Right ventricle myocardium superior (tissue), 1 donor: ENCODE results near the gene FTL. TPM values are rescaled to one million over a fixed set of nuclear protein-coding genes. Genes with fewer than 3 reads are reported as not detected.
A peak's percentile ranks its signal among the peaks of the same experiment; 100 is the strongest.

Experiments
- ATAC-seq: fragments of 200-7000 bp; cut with Tn5 transposase; one replicate; pipeline ENCODE4 v1.9.1; 2020; ENCODE audit warnings: mild to moderate bottlenecking; ENCODE audit not compliant: poor library complexity
- DNase-seq: peaks from one replicate; pipeline ENCODE4 v3.0.0-alpha.2; 2020
- intact Hi-C: fragments of 100-400 bp; cut with DNase I; formaldehyde crosslinking; loops from one replicate; pipeline ENCODE4 v1.11.2; 2022
- total RNA-seq: library from RNA; stranded (reverse); fragmentation: NEBNext Ultra II Directional; extraction: Animal tissue kit (Norgen Biotek cat#: 25700); gene quantifications from one replicate; pipeline ENCODE4 v1.2.1, GENCODE V29; 2021
- donor health status: DM: no; HTN: yes; CAD: no; lungs with severe emphysema.

FTL gene
- total RNA-seq, 1 donor from 2014 or later = 748 TPM

- intact Hi-C loops = no loop called here
- no peak for ATAC-seq
- DNase-seq = no peak
Measured at GRCh38 chr19:48940902-48941301, 24.2 kb upstream of the FTL start.

- no peak for DNase-seq
- intact Hi-C loops = no loop called here
- no peak for ATAC-seq
Measured at GRCh38 chr19:48943081-48943480, 22.0 kb upstream of the FTL start.

DNA sequence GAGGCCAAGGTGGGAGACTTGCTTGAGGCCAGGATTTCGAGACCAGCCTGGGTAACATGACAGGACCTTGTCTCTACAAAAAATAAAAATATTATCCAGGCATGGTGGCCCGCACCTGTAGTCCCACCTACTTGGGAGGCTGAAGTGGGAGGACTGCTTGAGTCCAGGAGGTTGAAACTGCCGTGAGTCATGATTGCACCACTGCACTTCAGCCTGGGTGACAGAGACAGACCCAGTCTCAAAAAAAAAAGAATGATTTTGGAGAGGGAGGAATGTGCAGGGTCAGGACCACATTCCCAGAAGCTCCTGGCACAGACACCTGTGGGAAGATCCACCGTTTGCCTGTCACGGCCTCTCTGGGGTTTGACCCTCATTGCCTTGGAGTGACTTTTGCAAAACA is 19.7 kb upstream of the FTL start:
- intact Hi-C loops = no loop called here
- no peak for ATAC-seq
- DNase-seq = no peak

- intact Hi-C loops = no loop called here
- DNase-seq (no peak), ATAC-seq (no peak)
Measured at GRCh38 chr19:48945817-48946216, 19.3 kb upstream of the FTL start.

DNA sequence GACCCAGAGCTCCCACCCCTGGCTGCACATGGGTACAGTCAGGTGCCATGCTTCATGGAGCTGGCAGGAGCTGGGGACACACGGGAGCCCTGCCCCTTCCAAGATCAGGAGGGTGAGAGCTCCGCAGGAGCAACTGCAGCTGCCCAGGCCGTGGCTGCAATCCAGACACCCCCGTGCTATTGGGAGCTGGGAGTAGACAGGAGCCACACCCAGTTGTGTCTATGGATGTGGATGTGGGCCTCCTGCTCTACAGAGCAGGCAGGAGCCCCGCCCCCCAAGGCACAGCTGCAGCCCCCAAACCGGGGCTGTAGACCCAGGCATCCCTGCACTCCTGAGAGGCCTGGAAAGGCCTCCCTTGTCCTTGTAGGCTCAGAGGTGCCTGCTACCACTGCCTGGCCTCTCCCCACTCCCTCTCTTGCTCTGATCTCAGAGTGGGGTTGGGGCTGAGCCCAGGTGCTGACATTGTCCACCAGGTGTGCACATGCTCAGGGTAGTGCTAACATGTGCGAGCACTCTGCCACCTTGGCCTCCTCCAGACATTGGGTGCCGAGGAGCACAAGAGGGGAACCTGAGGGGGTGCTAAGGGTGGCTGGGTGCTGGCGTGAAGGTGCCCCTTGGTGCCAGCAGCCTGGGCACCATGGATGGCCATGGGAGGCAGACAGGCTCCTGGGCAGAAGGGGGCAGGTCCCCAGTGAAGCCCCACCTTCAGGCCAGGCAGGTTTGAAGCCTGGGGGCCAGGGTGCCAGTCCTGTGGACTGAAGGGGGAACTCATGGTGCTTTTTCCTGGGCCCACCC is 18.4 kb upstream of the FTL start:
- no peak for DNase-seq
- no peak for ATAC-seq
- intact Hi-C loops = no loop called here

DNA sequence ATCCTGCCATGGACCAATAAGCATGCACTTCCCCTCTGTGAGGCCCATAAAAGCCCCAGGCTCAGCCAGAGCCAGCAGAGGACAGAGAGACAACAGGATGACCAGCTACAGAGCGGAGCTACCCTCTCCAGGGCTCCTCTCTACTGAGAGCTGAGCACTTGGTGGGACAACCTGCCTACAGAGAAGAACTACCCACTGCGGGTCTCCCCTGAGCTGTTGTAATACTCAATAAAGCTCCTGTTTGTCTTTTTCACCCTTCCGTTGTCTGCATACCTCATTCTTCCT is 17.9 kb upstream of the FTL start:
- intact Hi-C loops = no loop called here
- DNase-seq = no peak
- no peak for ATAC-seq

DNA sequence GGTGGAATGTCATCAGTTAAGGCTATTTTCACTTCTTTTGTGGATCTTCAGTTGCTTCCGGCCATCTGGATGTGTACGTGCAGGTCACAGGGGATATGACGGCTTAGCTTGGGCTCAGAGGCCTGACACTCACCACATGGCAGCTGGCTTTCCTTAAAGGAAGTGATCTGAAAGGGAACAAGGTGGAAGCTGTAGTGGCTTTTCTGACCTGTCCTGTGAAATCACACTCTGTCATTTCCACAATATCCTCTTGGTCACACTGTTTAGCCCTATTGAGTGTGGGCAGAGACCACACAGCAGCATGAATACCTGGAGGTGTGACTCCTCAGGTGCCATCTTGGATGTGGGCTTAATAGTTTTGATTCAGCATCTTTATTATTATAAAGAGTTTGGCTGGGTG is 14.9 kb upstream of the FTL start:
- ATAC-seq = no peak
- DNase-seq = no peak
- intact Hi-C loops = no loop called here

DNA sequence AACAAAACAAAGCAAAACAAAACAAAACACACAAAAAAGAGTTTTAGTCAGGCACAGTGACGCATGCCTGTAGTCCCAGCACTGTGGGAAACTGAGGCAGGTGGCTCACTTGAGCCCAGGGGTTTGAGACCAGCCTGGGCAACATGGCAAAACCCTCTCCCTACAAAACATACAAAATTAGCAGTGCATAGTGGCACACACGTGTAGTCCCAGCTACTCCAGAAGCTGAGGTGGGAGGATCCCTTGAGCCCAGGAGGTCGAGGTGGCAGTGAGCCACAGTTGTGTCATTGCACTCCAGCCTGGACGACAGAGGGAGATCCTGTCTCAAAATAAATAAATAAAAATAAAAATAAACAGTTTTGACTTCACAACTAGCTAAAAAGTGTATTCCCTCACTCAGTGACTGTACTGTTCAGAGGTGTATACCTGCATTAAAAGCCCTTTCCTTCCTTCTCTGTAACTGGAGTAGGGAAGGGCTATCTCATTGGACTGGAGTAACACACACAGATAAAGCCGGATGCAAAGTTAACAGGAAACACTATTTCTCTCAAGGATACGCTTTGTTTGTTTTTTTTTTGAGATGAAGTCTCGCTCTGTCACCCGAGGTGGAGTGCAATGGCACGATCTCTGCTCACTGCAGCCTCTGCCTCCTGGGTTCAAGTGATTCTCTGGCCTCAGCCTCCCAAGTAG is 14.1 kb upstream of the FTL start:
- intact Hi-C loops = no loop called here
- DNase-seq (no peak), ATAC-seq (no peak)

DNA sequence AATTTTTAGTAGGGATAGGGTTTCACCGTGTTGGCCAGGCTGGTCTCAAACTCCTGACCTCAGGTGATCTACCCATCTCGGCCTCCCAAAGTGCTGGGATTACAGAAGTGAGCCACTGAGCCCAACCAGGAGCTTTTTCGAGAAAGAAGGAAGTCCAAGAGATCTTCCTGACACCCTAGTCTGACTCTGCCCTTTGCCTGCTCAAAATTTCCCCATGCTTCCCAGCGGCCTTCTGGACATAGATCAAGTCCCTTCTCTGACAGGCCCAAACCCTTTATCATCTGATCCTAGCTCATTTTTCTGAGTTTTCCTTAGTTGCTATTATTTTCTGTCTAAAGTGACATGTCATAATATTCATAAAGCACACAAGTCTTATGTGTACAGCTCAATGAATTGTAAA is 12.0 kb upstream of the FTL start:
- intact Hi-C loops = no loop called here
- DNase-seq (no peak), ATAC-seq (no peak)

DNA sequence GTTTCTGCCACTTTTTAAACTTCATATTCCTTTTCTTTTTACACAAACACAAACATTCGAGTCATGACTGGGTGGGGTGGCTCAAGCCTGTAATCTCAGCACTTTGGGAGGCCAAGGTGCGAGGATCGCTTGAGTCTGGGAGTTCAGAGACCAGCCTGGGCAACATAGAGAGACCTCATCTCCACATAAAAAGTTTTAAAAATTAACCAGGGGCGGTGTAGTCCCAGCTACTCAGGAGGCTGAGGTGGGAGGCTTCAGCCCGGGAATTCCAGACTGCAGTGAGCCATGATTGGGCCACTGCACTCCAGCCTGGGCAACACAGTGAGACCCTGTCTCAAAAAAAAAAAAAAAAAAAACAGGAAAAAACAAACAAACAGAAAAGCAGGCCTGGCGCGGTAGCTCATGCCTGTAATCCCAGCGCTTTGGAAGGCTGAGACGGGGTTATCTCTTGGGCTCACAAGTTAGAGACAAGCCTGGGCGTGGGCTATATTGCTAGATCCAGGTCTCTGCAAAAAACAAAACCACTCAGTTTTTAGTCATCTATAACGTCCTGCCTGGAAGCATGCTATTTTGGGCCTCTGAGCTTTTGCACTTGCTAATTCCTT is 11.0 kb upstream of the FTL start:
- DNase-seq (no peak), ATAC-seq (no peak)
- intact Hi-C loops = no loop called here

GRCh38 chr19:48954595-48955307 is 10.4 kb upstream of the FTL start, which contains the start of gene BAX:
Gene BAX, plus strand, starts transcription at chr19:48954875. Its CDS starts 54 bp downstream, at chr19:48954929.
- intact Hi-C loops = no loop called here
- peak; percentile 97 for ATAC-seq
- DNase-seq = peak; percentile 98

DNA sequence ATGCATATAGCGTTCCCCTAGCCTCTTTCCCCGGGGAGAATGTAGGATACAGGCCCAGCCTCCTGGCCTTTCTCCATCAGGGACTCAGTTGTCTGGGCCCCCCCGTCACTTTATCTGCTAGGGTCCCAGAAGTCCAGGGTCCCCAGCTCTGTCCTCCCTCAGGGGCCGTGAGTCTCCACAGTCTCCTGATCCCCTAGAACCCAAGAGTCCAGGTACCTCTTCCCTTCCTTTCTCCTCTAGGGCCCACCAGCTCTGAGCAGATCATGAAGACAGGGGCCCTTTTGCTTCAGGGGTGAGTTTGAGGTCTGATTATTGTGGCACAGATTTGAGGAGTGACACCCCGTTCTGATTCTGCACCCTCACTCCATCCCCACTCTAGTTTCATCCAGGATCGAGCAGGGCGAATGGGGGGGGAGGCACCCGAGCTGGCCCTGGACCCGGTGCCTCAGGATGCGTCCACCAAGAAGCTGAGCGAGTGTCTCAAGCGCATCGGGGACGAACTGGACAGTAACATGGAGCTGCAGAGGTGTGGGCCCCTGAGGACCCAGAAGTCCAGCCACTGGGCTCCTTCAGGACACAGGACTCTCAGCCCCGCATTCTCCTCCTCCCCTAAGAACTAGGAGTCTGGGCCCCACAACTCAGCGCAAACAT is 9.7 kb upstream of the FTL start:
- DNase-seq (no peak), ATAC-seq (no peak)
- intact Hi-C loops = no loop called here

DNA sequence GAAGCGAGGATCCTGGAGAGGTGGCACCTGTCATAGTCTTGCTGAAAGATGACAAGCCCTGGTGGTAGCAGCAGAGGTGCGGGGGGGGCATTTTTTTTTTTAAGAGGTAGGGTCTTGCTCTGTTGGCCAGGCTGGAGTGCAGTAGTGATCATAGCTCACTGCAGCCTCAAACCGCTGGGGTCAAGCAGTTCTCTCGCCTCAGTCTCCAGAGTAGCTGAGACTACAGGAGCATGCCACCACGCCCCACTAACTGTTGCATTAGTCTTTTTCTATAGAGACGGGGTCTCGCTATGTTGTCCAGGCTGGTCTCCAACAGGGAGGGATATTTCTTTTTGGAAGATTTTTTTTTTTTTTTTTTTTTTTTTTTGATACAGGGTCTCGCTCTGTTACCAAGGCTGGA is 7.1 kb upstream of the FTL start:
- DNase-seq (no peak), ATAC-seq (no peak)
- intact Hi-C loops = no loop called here

GRCh38 chr19:48959341-48960239 is 5.5 kb upstream of the FTL start:
- intact Hi-C loops = no loop called here
- ATAC-seq (no peak), DNase-seq (no peak)

GRCh38 chr19:48961051-48961649 is 4.0 kb upstream of the FTL start:
- intact Hi-C loops = no loop called here

DNA sequence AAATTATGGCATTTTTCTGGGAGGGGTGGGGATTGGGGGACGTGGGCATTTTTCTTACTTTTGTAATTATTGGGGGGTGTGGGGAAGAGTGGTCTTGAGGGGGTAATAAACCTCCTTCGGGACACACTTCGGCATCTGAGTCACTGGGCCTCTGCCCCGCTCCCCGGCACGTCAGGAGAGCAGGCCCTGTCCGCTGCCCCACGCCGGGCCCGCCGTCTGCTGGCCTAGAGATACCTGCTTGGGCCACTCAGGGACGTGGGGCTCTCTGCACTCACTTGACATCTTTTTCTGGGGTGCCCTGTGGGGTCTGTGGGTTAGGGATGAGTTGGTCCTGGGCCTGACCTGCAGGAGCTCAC is 3.5 kb upstream of the FTL start:
- no peak for ATAC-seq
- intact Hi-C loops = no loop called here

More at GRCh38 chr19:48961051-48961649, 4.0 kb upstream of the FTL start:
- no peak for DNase-seq
- no peak for ATAC-seq

DNA sequence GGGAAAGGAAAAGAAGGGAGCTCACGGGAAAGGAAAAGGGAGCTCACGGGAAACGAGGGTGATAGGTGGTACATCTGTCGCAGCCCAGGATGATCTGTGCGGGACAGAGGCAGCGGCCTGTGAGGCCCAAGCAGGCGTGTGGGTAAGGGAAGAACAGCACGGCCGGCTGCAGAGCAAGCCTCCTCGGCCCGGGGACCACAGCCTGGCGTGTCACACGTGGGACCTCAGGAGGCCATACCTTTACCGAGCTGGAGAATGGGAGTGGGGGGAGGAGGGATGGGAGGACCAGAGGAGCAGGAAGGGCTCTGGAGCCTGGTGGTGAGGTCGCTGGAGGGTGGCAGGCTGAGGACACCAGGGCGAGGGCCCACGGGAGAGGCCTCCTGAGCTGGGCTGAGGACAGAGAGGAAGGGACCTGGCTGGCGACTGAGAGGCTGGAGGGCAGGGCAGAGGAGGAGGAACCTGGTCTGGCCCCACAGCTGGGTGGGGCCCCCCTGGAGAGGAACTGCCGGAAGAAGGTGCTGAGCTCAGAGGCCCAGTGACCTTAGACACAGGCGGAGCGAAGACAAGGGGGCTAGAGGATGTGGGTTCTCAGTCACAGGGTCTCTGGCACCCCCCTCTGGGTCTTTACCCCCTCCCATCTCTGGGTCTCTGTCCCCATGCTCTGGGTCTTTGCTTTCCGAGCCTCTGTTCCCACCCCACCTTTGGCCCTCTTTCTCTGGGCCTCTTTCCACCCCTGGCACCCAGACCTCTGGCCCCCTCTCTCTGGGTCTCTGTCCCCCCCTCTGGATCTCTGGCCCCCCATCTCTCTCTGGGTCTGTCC is 2.9 kb upstream of the FTL start:
- no peak for ATAC-seq
- intact Hi-C loops = no loop called here

More for the DNA sequence above, 3.5 kb upstream of the FTL start:
- DNase-seq = no peak

More for the DNA sequence above, 2.9 kb upstream of the FTL start:
- peak; percentile 78 for DNase-seq
